Stomach (tissue), 9 donors: ENCODE data around the gene KDM4B. TPM values are rescaled to one million over a fixed set of nuclear protein-coding genes. Genes with fewer than 3 reads are reported as not detected.

Experiments
- DNase-seq, 2 donors: peaks; one replicate each; pipeline versions ENCODE4 v3.0.0 to v3.0.0-alpha.2; 2013 to 2019
- H3K27ac ChIP-seq, 5 donors: fragments of 200-600 bp in 4 of 5; sonication (generic) in 4 of 5; one replicate each; pipeline ENCODE4 v1.5.1; 2013 to 2019; ENCODE audit warnings: mild to moderate bottlenecking in 1 of 5, moderate library complexity in 1 of 5
- H3K27me3 ChIP-seq, 3 donors: fragments of 200-600 bp; sonication (generic); one replicate each; pipeline ENCODE4 v1.5.1; 2017 to 2019; ENCODE audit warnings: mixed run types in 1 of 3
- H3K36me3 ChIP-seq, 4 donors: fragments of 200-600 bp; sonication (generic); 1 replicate in 3 of 4; 2 replicates in 1 of 4; pipeline ENCODE4 v1.5.1; 2016 to 2019
- H3K4me1 ChIP-seq, 4 donors: fragments of 200-600 bp; sonication (generic); one replicate each; pipeline ENCODE4 v1.5.1; 2016 to 2019
- H3K4me3 ChIP-seq, 4 donors: fragments of 200-600 bp; sonication (generic) in 3 of 4; one replicate each; pipeline ENCODE4 v1.5.1; 2016 to 2019; ENCODE audit warnings: mild to moderate bottlenecking in 1 of 4
- H3K9me3 ChIP-seq, 4 donors: fragments of 200-600 bp; sonication (generic); one replicate each; pipeline ENCODE4 v1.5.1; 2016 to 2019
- EP300 ChIP-seq: sonication (generic); formaldehyde crosslinking; IDR thresholded peaks from one replicate; pipeline ENCODE4 v1.6.1; 2017; ENCODE audit warnings: antibody characterized with exemption
- POLR2A ChIP-seq, 4 donors: fragments of 450-650 bp; IDR thresholded peaks; one replicate each; pipeline ENCODE4 v1.6.1; 2016; ENCODE audit warnings: antibody characterized with exemption in 4 of 4, control low read depth in 2 of 4, mild to moderate bottlenecking in 1 of 4, moderate library complexity in 1 of 4
- POLR2AphosphoS5 ChIP-seq, 3 donors: sonication (generic); formaldehyde crosslinking; IDR thresholded peaks; one replicate each; pipeline ENCODE4 v1.6.1; 2016; ENCODE audit warnings: antibody characterized with exemption in 3 of 3
- WGBS, 5 donors: extraction: QIAGEN DNeasy Blood & Tissue Kit in 3 of 5; methylation state at CpG; one replicate each; pipeline versions ENCODE4 v1.1.5 to v1.1.7; 2013 to 2018; 5-methylcytosine and 5-hydroxymethylcytosine counted together
- intact Hi-C: fragments of 100-400 bp; cut with DNase I; formaldehyde crosslinking; loops from one replicate; pipeline ENCODE4 v1.15.1; 2023; ENCODE audit warnings: low total_unique reads
- polyA plus RNA-seq, 3 donors: library from polyadenylated mRNA; stranded (reverse); fragments of 200-250 nt; gene quantifications; one replicate each; pipeline ENCODE4 v1.2.3, GENCODE V29; 2013
- total RNA-seq, 5 donors: library from RNA; depleted of rRNA; stranded (reverse); fragments of >200 nt; gene quantifications; one replicate each; pipeline versions ENCODE4 v1.1.0 to v1.2.3, GENCODE V29; 2014 to 2016
- TF ChIP-seq, protein P1 (sequence below), 7 experiments: fragments of 450-650 bp in 4 of 7; fragments of 200-600 bp in 3 of 7; sonication (generic) in 3 of 7; IDR thresholded peaks; one replicate each; pipeline ENCODE4 v1.5.1; 2016 to 2019; ENCODE audit warnings: antibody characterized with exemption in 7 of 7, control low read depth in 2 of 7, mild to moderate bottlenecking in 1 of 7
- donor health status: healthy with polysubstance abuse.
- donor health status: Bipolar disorder and iron deficiency.
- donor health status: healthy.

KDM4B gene
- total and polyA plus RNA-seq, 8 donors = 5.2 to 202 (median 29.4) TPM

DNA sequence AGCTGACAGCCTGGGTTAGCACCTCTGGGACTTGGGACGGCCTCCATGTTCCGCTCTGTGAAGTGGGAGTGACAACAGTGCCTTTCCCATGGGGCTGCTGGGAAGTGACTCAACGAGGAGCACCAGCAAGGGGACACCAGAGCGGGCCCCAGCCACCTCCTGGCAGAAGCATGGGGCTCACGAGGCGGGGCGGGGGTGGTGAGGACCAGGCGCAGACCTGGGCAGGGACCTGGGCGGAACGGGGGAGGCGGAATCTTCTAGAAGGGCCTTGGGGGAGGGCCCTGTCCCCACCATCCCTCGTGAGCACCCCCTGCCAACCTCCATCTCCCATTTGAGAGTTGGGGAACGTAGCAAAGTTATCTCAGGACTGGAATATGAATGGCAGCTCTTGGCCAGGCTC is 37.9 kb downstream of the KDM4B start:
- intact Hi-C loops = no loop called here
- H3K27me3 ChIP-seq = no peaks in the 10 kb centered on the region
- DNase-seq = no peak
- 90 to 96% (median 93%) methylated on average over 12 to 13 of the region's 13 CpGs for WGBS, 5 donors
- H3K4me1 ChIP-seq = peaks cover 0 to 47% (median 27%) of the 10 kb centered on the region in 4 donors
- peaks cover 0 to 6% (median 4%) of the 10 kb centered on the region in 4 donors for H3K36me3 ChIP-seq
- TF ChIP-seq EP300 (no peak), POLR2AphosphoS5 (IDR thresholded peaks at IDR 0.05) (no peak), POLR2A (IDR thresholded peaks at IDR 0.05) (no peak)
- TF ChIP-seq, protein P1, sequence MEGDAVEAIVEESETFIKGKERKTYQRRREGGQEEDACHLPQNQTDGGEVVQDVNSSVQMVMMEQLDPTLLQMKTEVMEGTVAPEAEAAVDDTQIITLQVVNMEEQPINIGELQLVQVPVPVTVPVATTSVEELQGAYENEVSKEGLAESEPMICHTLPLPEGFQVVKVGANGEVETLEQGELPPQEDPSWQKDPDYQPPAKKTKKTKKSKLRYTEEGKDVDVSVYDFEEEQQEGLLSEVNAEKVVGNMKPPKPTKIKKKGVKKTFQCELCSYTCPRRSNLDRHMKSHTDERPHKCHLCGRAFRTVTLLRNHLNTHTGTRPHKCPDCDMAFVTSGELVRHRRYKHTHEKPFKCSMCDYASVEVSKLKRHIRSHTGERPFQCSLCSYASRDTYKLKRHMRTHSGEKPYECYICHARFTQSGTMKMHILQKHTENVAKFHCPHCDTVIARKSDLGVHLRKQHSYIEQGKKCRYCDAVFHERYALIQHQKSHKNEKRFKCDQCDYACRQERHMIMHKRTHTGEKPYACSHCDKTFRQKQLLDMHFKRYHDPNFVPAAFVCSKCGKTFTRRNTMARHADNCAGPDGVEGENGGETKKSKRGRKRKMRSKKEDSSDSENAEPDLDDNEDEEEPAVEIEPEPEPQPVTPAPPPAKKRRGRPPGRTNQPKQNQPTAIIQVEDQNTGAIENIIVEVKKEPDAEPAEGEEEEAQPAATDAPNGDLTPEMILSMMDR (IDR thresholded peaks at IDR 0.05) = no peak
- H3K9me3 ChIP-seq = no peaks in the 10 kb centered on the region
- no peak overlapping the region for H3K4me3 ChIP-seq
- no peak overlapping the region for H3K27ac ChIP-seq

DNA sequence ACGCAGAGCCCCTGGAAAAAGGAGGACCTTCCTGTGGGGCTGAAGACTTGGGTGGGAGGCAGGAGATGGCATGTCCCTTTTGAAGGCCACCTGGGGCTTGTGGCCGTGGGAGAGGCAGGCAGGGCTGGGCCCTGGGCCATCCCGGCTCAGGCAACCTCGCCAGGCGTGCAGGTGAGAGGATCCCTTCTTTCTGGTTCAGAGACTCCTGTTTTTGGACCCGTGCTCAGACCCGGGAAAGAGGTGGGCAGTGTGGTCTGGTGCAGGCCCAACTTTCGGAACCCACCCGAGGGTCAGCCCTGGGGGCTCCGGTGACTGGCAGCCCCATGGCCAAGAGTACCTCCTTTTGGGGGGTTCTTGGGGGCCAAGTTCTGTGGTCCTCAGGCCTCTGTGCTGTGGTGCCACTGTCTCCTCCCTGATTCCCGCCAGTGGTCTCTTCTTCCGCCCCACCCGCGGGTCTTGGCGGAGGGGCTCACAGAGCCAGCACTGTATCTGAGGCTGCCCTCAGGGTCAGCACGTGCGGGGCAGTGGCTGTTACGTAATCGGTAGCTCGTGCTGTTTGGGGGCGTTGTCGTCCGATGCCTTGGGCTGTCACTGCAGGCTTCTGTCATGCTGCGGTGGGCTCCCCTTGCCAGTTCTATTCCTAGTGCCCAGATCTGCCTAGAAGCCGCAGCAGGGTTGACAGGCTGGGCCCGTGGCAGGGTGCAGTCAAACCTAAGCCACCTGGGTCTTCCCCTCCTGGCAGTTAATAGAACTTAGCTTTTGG is 42.7 kb downstream of the KDM4B start:
- Histone ChIP-seq H3K4me3 (no peak overlapping the region), H3K4me1 (peaks cover 0 to 35% (median 15%) of the 10 kb centered on the region in 4 donors), H3K9me3 (no peaks in the 10 kb centered on the region), H3K27ac (no peak overlapping the region), H3K27me3 (no peaks in the 10 kb centered on the region), H3K36me3 (peaks cover 5 to 27% (median 9%) of the 10 kb centered on the region in 4 donors)
- WGBS, 5 donors = 82 to 89% (median 85%) methylated on average over 17 to 26 of the region's 26 CpGs
- TF ChIP-seq, protein P1 (IDR thresholded peaks at IDR 0.05) = no peak
- TF ChIP-seq EP300 = no peak
- no peak for TF ChIP-seq POLR2A (IDR thresholded peaks at IDR 0.05)
- no peak for TF ChIP-seq POLR2AphosphoS5 (IDR thresholded peaks at IDR 0.05)
- intact Hi-C loops = no loop called here
- no peak for DNase-seq

DNA sequence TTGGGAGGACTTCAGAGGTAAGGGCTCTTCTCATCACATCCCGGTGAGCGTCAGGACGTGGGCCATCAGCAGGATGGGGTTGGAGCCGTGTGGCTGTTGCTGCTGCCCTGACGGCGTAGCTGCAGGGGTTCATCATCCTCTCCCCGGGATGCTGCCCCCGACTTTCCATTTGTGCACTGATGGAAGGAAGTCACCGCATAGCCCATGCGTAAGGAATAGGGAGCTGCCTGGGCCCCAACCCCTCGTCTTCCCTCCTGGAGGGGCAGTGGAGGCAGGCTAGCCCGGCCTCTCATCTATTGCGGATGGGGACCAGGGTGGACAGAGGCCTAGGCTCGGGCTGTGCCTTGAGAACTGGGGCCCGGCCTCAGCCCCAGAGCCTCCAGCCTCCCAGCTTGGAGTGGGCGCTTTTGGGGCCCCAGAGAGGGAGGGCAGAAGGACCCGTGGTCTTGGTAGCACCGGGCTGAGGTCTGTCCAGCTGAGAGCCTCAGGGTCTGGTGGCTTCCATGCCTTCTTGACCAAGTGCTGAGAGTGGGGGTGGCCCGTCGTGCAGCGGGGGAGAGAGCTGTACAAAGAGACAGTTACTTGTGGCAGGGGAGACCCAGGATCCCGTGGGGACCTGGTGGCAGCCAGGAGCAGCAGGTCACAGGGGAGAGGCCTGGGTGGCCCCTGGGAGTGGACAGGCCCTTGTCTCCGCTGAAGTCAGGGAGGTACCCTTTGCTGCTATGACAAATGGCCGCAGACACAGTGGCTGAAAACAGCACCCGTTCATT is 44.0 kb downstream of the KDM4B start:
- no peak overlapping the region for H3K27ac ChIP-seq
- no peaks in the 10 kb centered on the region for H3K27me3 ChIP-seq
- H3K36me3 ChIP-seq = peaks cover 15 to 39% (median 19%) of the 10 kb centered on the region in 4 donors
- intact Hi-C loops = no loop called here
- 85 to 95% (median 93%) methylated on average over 11 to 25 of the region's 25 CpGs for WGBS, 5 donors
- H3K4me3 ChIP-seq = no peak overlapping the region
- H3K4me1 ChIP-seq = peaks cover 0 to 35% (median 15%) of the 10 kb centered on the region in 4 donors
- no peak for DNase-seq
- TF ChIP-seq POLR2AphosphoS5 (IDR thresholded peaks at IDR 0.05) = no peak
- TF ChIP-seq EP300 = no peak
- no peak for TF ChIP-seq POLR2A (IDR thresholded peaks at IDR 0.05)
- TF ChIP-seq, protein P1 (IDR thresholded peaks at IDR 0.05) = no peak
- H3K9me3 ChIP-seq = no peaks in the 10 kb centered on the region

DNA sequence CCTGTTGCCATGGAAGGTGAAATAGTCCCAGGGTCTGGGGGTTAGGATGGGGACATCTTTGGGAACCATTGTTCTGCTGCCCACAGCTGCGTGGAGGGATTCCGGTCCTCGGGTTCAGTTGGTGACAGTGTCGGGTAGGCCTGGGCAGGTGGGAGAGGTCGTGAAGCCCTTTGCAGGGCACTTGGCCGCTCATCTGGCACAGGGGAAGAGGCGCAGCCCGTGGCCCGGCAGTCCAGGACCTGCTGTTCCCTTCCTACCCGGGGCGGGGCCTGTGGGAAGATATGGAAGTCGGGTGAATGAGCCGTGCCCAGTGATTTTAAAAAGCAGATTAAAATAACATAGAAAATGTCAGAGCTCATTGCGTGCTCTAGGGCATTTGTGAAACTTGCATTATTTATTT is 44.8 kb downstream of the KDM4B start:
- Histone ChIP-seq H3K9me3 (no peaks in the 10 kb centered on the region), H3K27me3 (no peaks in the 10 kb centered on the region), H3K4me3 (no peak overlapping the region), H3K36me3 (peaks cover 21 to 48% (median 28%) of the 10 kb centered on the region in 4 donors), H3K4me1 (peaks cover 0 to 35% (median 16%) of the 10 kb centered on the region in 4 donors), H3K27ac (no peak overlapping the region)
- intact Hi-C loops = no loop called here
- WGBS, 5 donors = 47 to 74% (median 55%) methylated on average over 10 to 14 of the region's 14 CpGs
- peak in 1 of 2 donors; percentile 66 for DNase-seq
- TF ChIP-seq, protein P1 (IDR thresholded peaks at IDR 0.05) = no peak
- TF ChIP-seq POLR2A (IDR thresholded peaks at IDR 0.05) = no peak
- TF ChIP-seq EP300 = no peak
- TF ChIP-seq POLR2AphosphoS5 (IDR thresholded peaks at IDR 0.05) = no peak
